ENCODE measurements around the gene GTPBP6. TPM values are rescaled to one million over a fixed set of nuclear protein-coding genes. Genes with fewer than 3 reads are reported as not detected.
A peak's percentile ranks its signal among the peaks of the same experiment; 100 is the strongest.

The GTPBP6 gene
- total RNA-seq, 3 donors from 2014 or later (not counting 1 experiment from before 2014, with no cell fraction given), result 46.9 to 62.8 (median 49.8) TPM

- Histone ChIP-seq H3K36me3 (ENCODE audit: control insufficient read depth, insufficient read depth, low read length) (peaks cover 2% of the 10 kb centered on the region), H3K4me3 (ENCODE audit: low read length) (no peak overlapping the region), H3K9me3 (ENCODE audit: control insufficient read depth, insufficient read depth, low read length) (peaks cover 23% of the 10 kb centered on the region), H3K4me1 (ENCODE audit: control insufficient read depth, insufficient read depth, low read length) (peaks cover 9% of the 10 kb centered on the region), H3K27ac (ENCODE audit: low read length) (peak overlapping the region; percentile 13), H3K27me3 (ENCODE audit: control insufficient read depth, insufficient read depth, low read length) (no peaks in the 10 kb centered on the region)
- WGBS (ENCODE audit: insufficient coverage), result 86% methylated on average over 45 of the region's 48 CpGs
- Mint-ChIP-seq H3K4me1 (peaks cover 15 to 25% of the 10 kb centered on the region in 2 donors), H3K4me3 (no peak overlapping the region), H3K9me3 (no peaks in the 10 kb centered on the region), H3K36me3 (no peaks in the 10 kb centered on the region), H3K27ac (peak overlapping the region; percentile 58 to 85), H3K27me3 (ENCODE audit: low read depth in 2 of 2) (no peaks in the 10 kb centered on the region)
- TF ChIP-seq, protein P1, sequence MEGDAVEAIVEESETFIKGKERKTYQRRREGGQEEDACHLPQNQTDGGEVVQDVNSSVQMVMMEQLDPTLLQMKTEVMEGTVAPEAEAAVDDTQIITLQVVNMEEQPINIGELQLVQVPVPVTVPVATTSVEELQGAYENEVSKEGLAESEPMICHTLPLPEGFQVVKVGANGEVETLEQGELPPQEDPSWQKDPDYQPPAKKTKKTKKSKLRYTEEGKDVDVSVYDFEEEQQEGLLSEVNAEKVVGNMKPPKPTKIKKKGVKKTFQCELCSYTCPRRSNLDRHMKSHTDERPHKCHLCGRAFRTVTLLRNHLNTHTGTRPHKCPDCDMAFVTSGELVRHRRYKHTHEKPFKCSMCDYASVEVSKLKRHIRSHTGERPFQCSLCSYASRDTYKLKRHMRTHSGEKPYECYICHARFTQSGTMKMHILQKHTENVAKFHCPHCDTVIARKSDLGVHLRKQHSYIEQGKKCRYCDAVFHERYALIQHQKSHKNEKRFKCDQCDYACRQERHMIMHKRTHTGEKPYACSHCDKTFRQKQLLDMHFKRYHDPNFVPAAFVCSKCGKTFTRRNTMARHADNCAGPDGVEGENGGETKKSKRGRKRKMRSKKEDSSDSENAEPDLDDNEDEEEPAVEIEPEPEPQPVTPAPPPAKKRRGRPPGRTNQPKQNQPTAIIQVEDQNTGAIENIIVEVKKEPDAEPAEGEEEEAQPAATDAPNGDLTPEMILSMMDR (IDR thresholded peaks at IDR 0.05), result no peak
- intact Hi-C loops (cut with micrococcal nuclease), result no loop called here
- DNase-seq (peak in 1 of 2 donors; percentile 76), ATAC-seq (peak; percentile 50 to 62 (median 61))
These were observed 39.3 kb upstream of the GTPBP6 start for GRCh38 chrX:357693-358471.

- no peak for DNase-seq
- H3K27me3 Mint-ChIP-seq (ENCODE audit: low read depth in 2 of 2), result no peaks in the 10 kb centered on the region
- Histone ChIP-seq H3K4me3 (ENCODE audit: low read length) (no peak overlapping the region), H3K9me3 (ENCODE audit: control insufficient read depth, insufficient read depth, low read length) (peaks cover 23% of the 10 kb centered on the region), H3K4me1 (ENCODE audit: control insufficient read depth, insufficient read depth, low read length) (peaks cover 9% of the 10 kb centered on the region), H3K27me3 (ENCODE audit: control insufficient read depth, insufficient read depth, low read length) (no peaks in the 10 kb centered on the region), H3K27ac (ENCODE audit: low read length) (no peak overlapping the region), H3K36me3 (ENCODE audit: control insufficient read depth, insufficient read depth, low read length) (peaks cover 2% of the 10 kb centered on the region)
- intact Hi-C loops (cut with micrococcal nuclease), result no loop called here
- no peak for ATAC-seq
- H3K27ac Mint-ChIP-seq, result peak overlapping the region; percentile 58 to 85
- no peaks in the 10 kb centered on the region for H3K36me3 Mint-ChIP-seq
- TF ChIP-seq, protein P1 (IDR thresholded peaks at IDR 0.05), result no peak
- peak overlapping the region; percentile 1 for H3K4me3 Mint-ChIP-seq
- 83% methylated on average over 14 of the region's 14 CpGs for WGBS (ENCODE audit: insufficient coverage)
- H3K4me1 Mint-ChIP-seq, result peaks cover 15 to 29% of the 10 kb centered on the region in 2 donors
- no peaks in the 10 kb centered on the region for H3K9me3 Mint-ChIP-seq
These were observed 38.6 kb upstream of the GTPBP6 start for GRCh38 chrX:357035-357692.

- peaks cover 15 to 29% of the 10 kb centered on the region in 2 donors for H3K4me1 Mint-ChIP-seq
- intact Hi-C loops (cut with micrococcal nuclease), result no loop called here
- H3K4me3 Mint-ChIP-seq, result no peak overlapping the region
- no peak overlapping the region for H3K4me3 ChIP-seq (ENCODE audit: low read length)
- H3K9me3 Mint-ChIP-seq, result no peaks in the 10 kb centered on the region
- H3K4me1 ChIP-seq (ENCODE audit: control insufficient read depth, insufficient read depth, low read length), result peaks cover 9% of the 10 kb centered on the region
- H3K9me3 ChIP-seq (ENCODE audit: control insufficient read depth, insufficient read depth, low read length), result peaks cover 22% of the 10 kb centered on the region
- TF ChIP-seq, protein P1 (IDR thresholded peaks at IDR 0.05), result no peak
- no peaks in the 10 kb centered on the region for H3K27me3 ChIP-seq (ENCODE audit: control insufficient read depth, insufficient read depth, low read length)
- H3K27ac Mint-ChIP-seq, result peak overlapping the region; percentile 58 to 85
- H3K27ac ChIP-seq (ENCODE audit: low read length), result peak overlapping the region; percentile 10
- 54% methylated on average over 17 of the region's 17 CpGs for WGBS (ENCODE audit: insufficient coverage)
- no peaks in the 10 kb centered on the region for H3K27me3 Mint-ChIP-seq (ENCODE audit: low read depth in 2 of 2)
- DNase-seq, result no peak
- ATAC-seq, result peak; percentile 35 to 49 (median 36)
- no peaks in the 10 kb centered on the region for H3K36me3 Mint-ChIP-seq
- H3K36me3 ChIP-seq (ENCODE audit: control insufficient read depth, insufficient read depth, low read length), result peaks cover 2% of the 10 kb centered on the region
These were observed 37.9 kb upstream of the GTPBP6 start for GRCh38 chrX:356385-357034.
